Measurements from ENCODE around the gene MUC12.
"Not testable (repeated sequence)": the region's sequence is repeated elsewhere in the genome, so short reads cannot be mapped to it uniquely, and the experiment has no call there.

MUC12 gene

GRCh38 chr7:101017064-101017777 lies 47.9 kb downstream of the MUC12 start:
- peak overlapping the region; percentile 90 to 91 for H3K4me3 Mint-ChIP-seq
- ATAC-seq (replicated peaks) (peak; percentile 95), DNase-seq (peak; percentile 46 to 60 (median 55))
- H3K9me3 Mint-ChIP-seq, result no peaks in the 10 kb centered on the region
- H3K36me3 Mint-ChIP-seq (ENCODE audit: insufficient read depth), result no peaks in the 10 kb centered on the region
- H3K4me1 Mint-ChIP-seq (ENCODE audit: low read depth in 2 of 2), result peaks cover 18 to 33% of the 10 kb centered on the region in 2 donors
- H3K27me3 Mint-ChIP-seq, result peaks cover 11 to 13% of the 10 kb centered on the region in 2 donors
- H3K27ac Mint-ChIP-seq, result peak overlapping the region; percentile 94 to 97

- H3K27me3 Mint-ChIP-seq, result peaks cover 12 to 19% of the 10 kb centered on the region in 2 donors
- peak overlapping the region; percentile 68 to 74 for H3K4me3 Mint-ChIP-seq
- ATAC-seq (replicated peaks) (no peak), DNase-seq (no peak)
- peak overlapping the region; percentile 93 to 95 for H3K27ac Mint-ChIP-seq
- no peaks in the 10 kb centered on the region for H3K36me3 Mint-ChIP-seq (ENCODE audit: insufficient read depth)
- no peaks in the 10 kb centered on the region for H3K9me3 Mint-ChIP-seq
- peaks cover 18 to 31% of the 10 kb centered on the region in 2 donors for H3K4me1 Mint-ChIP-seq (ENCODE audit: low read depth in 2 of 2)
Measured at GRCh38 chr7:101018271-101019167, 49.2 kb downstream of the MUC12 start.

GRCh38 chr7:101020444-101020843 lies 51.1 kb downstream of the MUC12 start:
- no peaks in the 10 kb centered on the region for H3K36me3 Mint-ChIP-seq (ENCODE audit: insufficient read depth)
- H3K27ac Mint-ChIP-seq, result peak overlapping the region in 1 of 2 donors; percentile 77
- H3K27me3 Mint-ChIP-seq, result peaks cover 12 to 19% of the 10 kb centered on the region in 2 donors
- ATAC-seq (replicated peaks), result no peak
- DNase-seq, result no peak
- H3K4me1 Mint-ChIP-seq (ENCODE audit: low read depth in 2 of 2), result peaks cover 18 to 24% of the 10 kb centered on the region in 2 donors
- H3K4me3 Mint-ChIP-seq, result no peak overlapping the region
- no peaks in the 10 kb centered on the region for H3K9me3 Mint-ChIP-seq

- Mint-ChIP-seq H3K4me3 (no peak overlapping the region), H3K27me3 (peaks cover 12 to 19% of the 10 kb centered on the region in 2 donors), H3K36me3 (ENCODE audit: insufficient read depth) (no peaks in the 10 kb centered on the region), H3K9me3 (no peaks in the 10 kb centered on the region), H3K27ac (peak overlapping the region in 1 of 2 donors; percentile 74), H3K4me1 (ENCODE audit: low read depth in 2 of 2) (peaks cover 10 to 12% of the 10 kb centered on the region in 2 donors)
- no peak for DNase-seq
- no peak for ATAC-seq (replicated peaks)
Measured at GRCh38 chr7:101021703-101022102, 52.3 kb downstream of the MUC12 start.

GRCh38 chr7:101023839-101024238 lies 54.5 kb downstream of the MUC12 start:
- DNase-seq, result no peak
- no peak for ATAC-seq (replicated peaks)
- peaks cover 18 to 27% of the 10 kb centered on the region in 2 donors for H3K27me3 Mint-ChIP-seq
- peaks cover 3% of the 10 kb centered on the region in 2 donors for H3K4me1 Mint-ChIP-seq (ENCODE audit: low read depth in 2 of 2)
- no peak overlapping the region for H3K27ac Mint-ChIP-seq
- no peaks in the 10 kb centered on the region for H3K9me3 Mint-ChIP-seq
- no peaks in the 10 kb centered on the region for H3K36me3 Mint-ChIP-seq (ENCODE audit: insufficient read depth)
- H3K4me3 Mint-ChIP-seq, result no peak overlapping the region

- Mint-ChIP-seq H3K4me1 (ENCODE audit: low read depth in 2 of 2) (no peaks in the 10 kb centered on the region), H3K9me3 (no peaks in the 10 kb centered on the region), H3K27me3 (peaks cover 15 to 21% of the 10 kb centered on the region in 2 donors), H3K27ac (no peak overlapping the region), H3K36me3 (ENCODE audit: insufficient read depth) (no peaks in the 10 kb centered on the region), H3K4me3 (no peak overlapping the region)
- DNase-seq (no peak), ATAC-seq (replicated peaks) (no peak)
Measured at GRCh38 chr7:101031082-101031481, 61.7 kb downstream of the MUC12 start.

- H3K36me3 Mint-ChIP-seq (ENCODE audit: insufficient read depth), result no peaks in the 10 kb centered on the region
Measured at GRCh38 chr7:101035941-101036340, 66.6 kb downstream of the MUC12 start.

GRCh38 chr7:101041283-101041682 lies 71.9 kb downstream of the MUC12 start:
- H3K4me3 Mint-ChIP-seq; H3K9me3 Mint-ChIP-seq; H3K4me1 Mint-ChIP-seq (ENCODE audit: low read depth in 2 of 2); ATAC-seq (replicated peaks); H3K27ac Mint-ChIP-seq; H3K36me3 Mint-ChIP-seq (ENCODE audit: insufficient read depth); DNase-seq: not testable (repeated sequence)
- peaks cover 8 to 10% of the 10 kb centered on the region in 2 donors for H3K27me3 Mint-ChIP-seq

More at GRCh38 chr7:101035941-101036340, 66.6 kb downstream of the MUC12 start:
- H3K4me3 Mint-ChIP-seq, result no peak overlapping the region
- no peak for DNase-seq
- no peak for ATAC-seq (replicated peaks)
- H3K27me3 Mint-ChIP-seq, result peaks cover 3 to 6% of the 10 kb centered on the region in 2 donors
- H3K27ac Mint-ChIP-seq, result no peak overlapping the region
- H3K4me1 Mint-ChIP-seq (ENCODE audit: low read depth in 2 of 2), result no peaks in the 10 kb centered on the region
- H3K9me3 Mint-ChIP-seq, result no peaks in the 10 kb centered on the region

- H3K4me3 Mint-ChIP-seq, result no peak overlapping the region
- peak; percentile 40 to 51 (median 42) for DNase-seq
- H3K36me3 Mint-ChIP-seq (ENCODE audit: insufficient read depth), result peaks cover 7% of the 10 kb centered on the region
- H3K27ac Mint-ChIP-seq, result no peak overlapping the region
- peak; percentile 28 for ATAC-seq (replicated peaks)
- H3K4me1 Mint-ChIP-seq (ENCODE audit: low read depth in 2 of 2), result no peaks in the 10 kb centered on the region
- peaks cover 61 to 84% of the 10 kb centered on the region in 2 donors for H3K27me3 Mint-ChIP-seq
- H3K9me3 Mint-ChIP-seq, result no peaks in the 10 kb centered on the region
Measured at GRCh38 chr7:101058355-101058754, 89.0 kb downstream of the MUC12 start.

- peaks cover 66 to 87% of the 10 kb centered on the region in 2 donors for H3K27me3 Mint-ChIP-seq
- H3K4me1 Mint-ChIP-seq (ENCODE audit: low read depth in 2 of 2), result no peaks in the 10 kb centered on the region
- peaks cover 7% of the 10 kb centered on the region for H3K36me3 Mint-ChIP-seq (ENCODE audit: insufficient read depth)
- H3K9me3 Mint-ChIP-seq, result no peaks in the 10 kb centered on the region
- no peak overlapping the region for H3K4me3 Mint-ChIP-seq
- DNase-seq, result no peak
- H3K27ac Mint-ChIP-seq, result no peak overlapping the region
- ATAC-seq (replicated peaks), result no peak
Measured at GRCh38 chr7:101059620-101059942, 90.2 kb downstream of the MUC12 start.

- H3K27ac Mint-ChIP-seq, result no peak overlapping the region
- H3K27me3 Mint-ChIP-seq, result peaks cover 67 to 93% of the 10 kb centered on the region in 2 donors
- peaks cover 7% of the 10 kb centered on the region for H3K36me3 Mint-ChIP-seq (ENCODE audit: insufficient read depth)
Measured at GRCh38 chr7:101060992-101061391, 91.6 kb downstream of the MUC12 start.

GRCh38 chr7:101064176-101064550 lies 94.8 kb downstream of the MUC12 start:
- not testable (repeated sequence) for H3K9me3 Mint-ChIP-seq; ATAC-seq (replicated peaks)
- H3K27me3 Mint-ChIP-seq, result peaks cover 57 to 87% of the 10 kb centered on the region in 2 donors

More at GRCh38 chr7:101060992-101061391, 91.6 kb downstream of the MUC12 start:
- no peak for DNase-seq
- H3K4me3 Mint-ChIP-seq, result no peak overlapping the region
- H3K9me3 Mint-ChIP-seq, result no peaks in the 10 kb centered on the region
- no peaks in the 10 kb centered on the region for H3K4me1 Mint-ChIP-seq (ENCODE audit: low read depth in 2 of 2)
- no peak for ATAC-seq (replicated peaks)

GRCh38 chr7:101065162-101065561 lies 95.8 kb downstream of the MUC12 start:
- H3K9me3 Mint-ChIP-seq; H3K27ac Mint-ChIP-seq; ATAC-seq (replicated peaks): not testable (repeated sequence)

More at GRCh38 chr7:101064176-101064550, 94.8 kb downstream of the MUC12 start:
- H3K27ac Mint-ChIP-seq; H3K4me1 Mint-ChIP-seq (ENCODE audit: low read depth in 2 of 2); DNase-seq; H3K4me3 Mint-ChIP-seq; H3K36me3 Mint-ChIP-seq (ENCODE audit: insufficient read depth): not testable (repeated sequence)

More at GRCh38 chr7:101065162-101065561, 95.8 kb downstream of the MUC12 start:
- peaks cover 59 to 89% of the 10 kb centered on the region in 2 donors for H3K27me3 Mint-ChIP-seq
- not testable (repeated sequence) for DNase-seq; H3K4me3 Mint-ChIP-seq; H3K4me1 Mint-ChIP-seq (ENCODE audit: low read depth in 2 of 2); H3K36me3 Mint-ChIP-seq (ENCODE audit: insufficient read depth)
